ENCODE data around the gene MRPL39. TPM values are rescaled to one million over a fixed set of nuclear protein-coding genes. Genes with fewer than 3 reads are reported as not detected.

The MRPL39 gene
- total and polyA plus RNA-seq, 9 of the 15 experiments (the other 6 are each of a cell fraction or from before 2014, with no cell fraction given), result 65.4 to 247 (median 105) TPM

GRCh38 chr21:25578056-25578961, 29.0 kb downstream of the MRPL39 start:
- BruUV-seq (replicated peaks), result no TSS peak
- CTCF ChIA-PET (ENCODE audit: low intra/inter-chr PET ratio), result no interaction called here
- DNase-seq (ENCODE audit: extremely low read depth in 1 of 4, low spot score in 3 of 4), result peak in 1 of 4 experiments; percentile 6
- Histone ChIP-seq H3K36me3 (ENCODE audit: control insufficient read depth, insufficient read depth, low read length) (peaks cover 8% of the 10 kb centered on the region; the same call in 2 of the 3 replicates), H3K4me3 (no peak overlapping the region), H3K9me1 (ENCODE audit: control insufficient read depth, insufficient read depth, low read length) (no peaks in the 10 kb centered on the region), H3K4me1 (replicated peaks in 1 of 2; ENCODE audit: control insufficient read depth in 2 of 2, insufficient read depth in 2 of 2, low read length in 2 of 2) (peaks cover 0 to 6% of the 10 kb centered on the region in 2 experiments; a peak in 3 of 5 replicates), H3K9ac (ENCODE audit: insufficient read depth in 1 of 2, low read depth in 2 of 2, low read length in 2 of 2) (no peak overlapping the region), H3K27me3 (ENCODE audit: control insufficient read depth in 2 of 2, insufficient read depth in 2 of 2, low read length in 2 of 2) (no peaks in the 10 kb centered on the region), H3K4me2 (ENCODE audit: insufficient read depth, low read length) (no peak overlapping the region), H2AFZ (ENCODE audit: low read depth, low read length) (no peak overlapping the region), H3K27ac (ENCODE audit: extremely low read depth, low read depth, low read length) (no peak overlapping the region), H4K20me1 (replicated peaks; ENCODE audit: control insufficient read depth, insufficient read depth, low read length) (no peaks in the 10 kb centered on the region), H3K9me3 (replicated peaks; ENCODE audit: control insufficient read depth, insufficient read depth, low read depth, low read length) (no peaks in the 10 kb centered on the region), H3K79me2 (ENCODE audit: control insufficient read depth, insufficient read depth, low read length) (no peaks in the 10 kb centered on the region)
- intact Hi-C loops (cut with micrococcal nuclease) (no loop called here), in situ Hi-C loops (cut with MboI) (no loop called here)
- POLR2A ChIA-PET, result no interaction called here
- ATAC-seq, result peak; percentile 56
- 82% methylated on average over 7 of the region's 7 CpGs for WGBS (ENCODE audit: insufficient coverage, low coverage, missing lambda C conversion rate)
- no peak for FAIRE-seq
- TF ChIP-seq ZNF175 (CRISPR knock-in tag; IDR thresholded peaks at IDR 0.05; ENCODE audit: low read depth), result no peak
- TF ChIP-seq SMARCA4 (IDR thresholded peaks at IDR 0.05), result 0 out of 2 replicates have a peak, but pooled peaks have one; percentile 18
- TF ChIP-seq TEAD1 (CRISPR knock-in tag; IDR thresholded peaks at IDR 0.05), result peak in 1 of 2 experiments; percentile 86; a peak in 2 of 4 replicates
- TF ChIP-seq TAL1 (IDR thresholded peaks at IDR 0.05), result peak; percentile 42; the same call in 1 of the 2 replicates
- TF ChIP-seq FOSL1 (tag; conservative IDR thresholded peaks at IDR 0.05), result peak; percentile 65
- TF ChIP-seq ZBTB8A (IDR thresholded peaks at IDR 0.05; ENCODE audit: partially characterized antibody), result no peak
- peak; percentile 46; the same call in 1 of the 2 replicates for TF ChIP-seq ESRRA (IDR thresholded peaks at IDR 0.05; ENCODE audit: borderline replicate concordance, low read depth)
- TF ChIP-seq ATF3 (IDR thresholded peaks at IDR 0.05), result peak; percentile 56; the same call in 1 of the 2 replicates
- no peak for TF ChIP-seq ATF3 (CRISPR knock-in tag; conservative IDR thresholded peaks at IDR 0.05)
- no peak for TF ChIP-seq KLF6 (CRISPR knock-in tag; IDR thresholded peaks at IDR 0.05; ENCODE audit: borderline replicate concordance)
- no peak for TF ChIP-seq CEBPG (CRISPR knock-in tag; IDR thresholded peaks at IDR 0.05)
- TF ChIP-seq CEBPG (tag; conservative IDR thresholded peaks at IDR 0.05 in 1 of 2, IDR thresholded peaks at IDR 0.05 in 1 of 2), result peak in 1 of 2 experiments; percentile 39; a peak in 1 of 4 replicates
- TF ChIP-seq NELFE (IDR thresholded peaks at IDR 0.05; ENCODE audit: insufficient read depth, insufficient read length), result no peak
- TF ChIP-seq ZNF311 (CRISPR knock-in tag; IDR thresholded peaks at IDR 0.05), result no peak
- no peak for TF ChIP-seq SMARCA5 (IDR thresholded peaks at IDR 0.05)
- TF ChIP-seq JUND (IDR thresholded peaks at IDR 0.05; ENCODE audit: borderline replicate concordance, low read depth, low read length), result 0 out of 2 replicates have a peak, but pooled peaks have one; percentile 17
- peak; percentile 14; the same call in 1 of the 3 replicates for TF ChIP-seq JUND (tag; IDR thresholded peaks at IDR 0.05; ENCODE audit: borderline replicate concordance, low read depth, low read length)
- TF ChIP-seq TRIM28 (IDR thresholded peaks at IDR 0.05), result no peak
- TF ChIP-seq ARHGAP35 (IDR thresholded peaks at IDR 0.05; ENCODE audit: partially characterized antibody), result no peak
- 0 out of 4 replicates have a peak, but pooled peaks of 1 of the 2 experiments have one; percentile 41 for TF ChIP-seq MLLT1 (IDR thresholded peaks at IDR 0.05)
